GM19351 (cell line): ENCODE results near the gene OLFM4.

Experiments used
- ATAC-seq: cut with Tn5 transposase; IDR thresholded peaks from one replicate; pipeline ENCODE4 v1.9.1; 2021; ENCODE audit warnings: mild to moderate bottlenecking, moderate library complexity; ENCODE audit not compliant: unreplicated experiment

OLFM4 gene

GRCh38 chr13:53064731-53065130, 36.1 kb downstream of the OLFM4 start:
- ATAC-seq: no peak

GRCh38 chr13:53066411-53066810, 37.8 kb downstream of the OLFM4 start:
- no peak for ATAC-seq

GRCh38 chr13:53068585-53069520, 40.2 kb downstream of the OLFM4 start:
- ATAC-seq: no peak

DNA sequence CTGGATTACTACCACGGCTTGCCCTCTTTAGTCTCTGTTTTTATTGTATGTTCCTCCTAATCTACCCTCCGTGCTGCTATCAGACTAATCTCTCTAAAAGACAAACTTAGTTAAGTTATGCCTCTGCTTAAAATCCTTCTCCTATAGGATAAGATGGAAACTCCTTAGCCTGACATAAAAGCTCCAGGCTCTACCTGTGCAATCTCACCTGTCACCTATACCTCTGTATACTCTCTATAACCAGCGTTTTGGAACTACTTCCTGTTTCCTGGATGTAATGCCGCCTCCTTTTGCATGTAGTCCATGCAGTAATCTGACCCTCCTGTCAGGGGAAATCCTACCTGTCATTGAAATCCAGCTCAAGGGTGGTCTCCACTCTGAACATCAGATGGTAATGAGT, 41.2 kb downstream of the OLFM4 start:
- ATAC-seq: no peak

DNA sequence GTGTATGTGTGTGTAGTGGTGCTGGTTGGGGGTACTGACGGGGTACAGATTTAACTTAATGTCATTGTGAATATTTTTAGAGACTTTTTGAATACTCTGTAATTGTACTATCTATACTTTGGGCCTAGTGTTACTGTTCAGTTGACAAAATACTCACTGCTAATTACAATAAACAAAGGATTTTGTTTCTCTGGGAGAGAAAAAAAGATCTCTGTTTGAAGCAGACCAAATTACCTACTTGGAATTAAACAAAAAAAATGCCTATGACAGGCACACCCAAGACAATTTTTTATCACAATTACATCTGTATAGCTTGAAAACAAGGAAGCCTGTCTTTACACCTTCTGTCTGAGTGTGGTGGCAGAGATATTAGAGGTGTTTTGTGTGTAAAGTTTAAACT, 45.1 kb downstream of the OLFM4 start:
- no peak for ATAC-seq

DNA sequence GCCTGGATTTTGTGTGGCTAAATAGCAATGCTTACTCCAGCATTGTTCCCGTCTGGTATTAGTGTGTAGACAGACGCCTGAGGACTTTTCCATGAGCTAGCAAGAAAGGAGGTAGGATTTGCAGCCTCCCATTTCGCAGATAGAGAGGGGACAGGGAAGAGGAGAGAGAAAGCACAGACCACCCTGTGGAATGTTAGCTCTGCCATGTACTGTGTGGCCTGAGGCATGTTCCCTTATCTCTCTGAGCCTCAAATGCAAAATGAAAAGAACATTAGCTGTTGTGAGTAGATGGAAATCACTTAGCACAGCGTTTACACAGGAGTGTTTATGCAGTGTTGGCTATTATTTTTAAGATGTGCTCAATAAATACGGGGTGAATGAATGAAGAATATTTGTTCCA, 45.5 kb downstream of the OLFM4 start:
- no peak for ATAC-seq

- no peak for ATAC-seq
Observed at GRCh38 chr13:53075356-53076041, 46.9 kb downstream of the OLFM4 start.

- no peak for ATAC-seq
Observed at GRCh38 chr13:53079691-53080090, 51.1 kb downstream of the OLFM4 start.

DNA sequence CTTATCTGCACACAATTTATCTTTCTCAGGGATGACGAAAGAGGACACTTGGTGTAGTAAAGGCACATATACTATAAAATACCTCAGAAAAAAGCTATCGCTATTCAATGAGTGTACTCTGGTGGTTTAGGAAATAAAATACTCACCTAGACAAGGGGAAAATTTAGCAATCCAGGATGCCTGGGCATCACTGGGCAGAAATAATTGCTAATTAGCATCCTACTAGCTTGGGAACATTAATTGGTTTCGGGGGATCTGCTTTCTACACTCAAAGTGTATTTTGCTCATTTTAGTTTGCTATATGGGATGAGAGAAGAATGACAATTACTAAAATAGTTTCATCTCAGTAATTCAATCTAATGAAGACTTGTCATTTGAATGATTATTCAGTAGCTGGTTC, 60.3 kb downstream of the OLFM4 start:
- ATAC-seq: no peak

DNA sequence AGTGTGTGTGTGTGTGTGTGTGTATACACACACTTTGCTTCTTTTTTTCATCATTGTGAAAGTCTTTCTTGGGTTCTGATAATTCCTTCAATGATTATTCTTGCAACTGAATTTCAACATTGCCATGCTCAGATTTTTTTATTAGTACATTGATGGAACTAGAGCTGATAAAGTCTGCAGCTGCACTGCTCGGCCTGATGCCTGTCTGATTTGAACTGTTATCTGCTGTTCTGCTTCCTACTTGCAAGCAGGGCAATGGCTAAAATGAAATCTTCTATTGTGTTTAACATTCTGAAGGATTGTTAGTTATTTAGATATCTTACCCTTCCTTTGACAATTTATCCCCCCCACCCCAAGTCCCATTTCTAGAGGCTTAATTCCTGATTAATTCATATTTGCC, 61.3 kb downstream of the OLFM4 start:
- ATAC-seq: no peak

DNA sequence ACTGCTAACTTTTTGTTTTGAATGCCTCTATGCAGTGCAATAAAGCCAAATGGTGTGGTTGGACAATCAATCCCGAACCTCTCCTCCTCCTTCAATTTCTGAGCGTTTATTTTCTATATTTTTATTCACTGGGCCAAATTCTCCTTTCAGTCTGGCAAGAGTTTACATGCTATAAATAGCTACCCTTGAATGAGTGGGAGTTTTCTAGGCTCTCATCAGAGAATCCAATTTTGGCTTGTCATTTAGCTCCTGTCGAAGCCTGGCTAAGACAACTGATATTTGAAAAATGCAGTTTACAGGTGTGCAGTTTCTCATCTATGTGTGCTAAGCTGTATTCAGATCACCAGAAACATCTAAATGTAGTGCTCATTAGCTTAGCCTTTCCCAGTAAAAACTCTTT, 61.8 kb downstream of the OLFM4 start:
- ATAC-seq: no peak

DNA sequence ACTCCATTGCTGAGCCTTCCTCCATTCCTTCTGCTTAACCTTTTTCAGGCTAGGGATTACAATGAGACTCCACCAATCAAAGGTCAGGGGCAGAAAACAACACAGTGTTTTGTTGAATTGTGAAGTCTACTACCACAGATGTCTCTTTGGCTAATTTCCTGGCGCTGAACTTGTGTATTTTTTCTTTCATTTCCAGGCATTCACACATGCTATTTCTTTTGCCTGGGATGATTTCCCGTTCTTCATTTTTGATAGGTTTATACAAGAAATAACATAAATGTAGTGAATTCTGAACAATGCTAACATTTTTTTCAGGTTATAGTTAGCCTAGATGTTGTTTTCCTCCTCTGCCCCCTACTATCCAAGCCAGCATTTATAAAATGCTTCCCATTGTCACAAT, 64.3 kb downstream of the OLFM4 start:
- ATAC-seq: no peak

- no peak for ATAC-seq
Observed at GRCh38 chr13:53098455-53098854, 69.8 kb downstream of the OLFM4 start.

DNA sequence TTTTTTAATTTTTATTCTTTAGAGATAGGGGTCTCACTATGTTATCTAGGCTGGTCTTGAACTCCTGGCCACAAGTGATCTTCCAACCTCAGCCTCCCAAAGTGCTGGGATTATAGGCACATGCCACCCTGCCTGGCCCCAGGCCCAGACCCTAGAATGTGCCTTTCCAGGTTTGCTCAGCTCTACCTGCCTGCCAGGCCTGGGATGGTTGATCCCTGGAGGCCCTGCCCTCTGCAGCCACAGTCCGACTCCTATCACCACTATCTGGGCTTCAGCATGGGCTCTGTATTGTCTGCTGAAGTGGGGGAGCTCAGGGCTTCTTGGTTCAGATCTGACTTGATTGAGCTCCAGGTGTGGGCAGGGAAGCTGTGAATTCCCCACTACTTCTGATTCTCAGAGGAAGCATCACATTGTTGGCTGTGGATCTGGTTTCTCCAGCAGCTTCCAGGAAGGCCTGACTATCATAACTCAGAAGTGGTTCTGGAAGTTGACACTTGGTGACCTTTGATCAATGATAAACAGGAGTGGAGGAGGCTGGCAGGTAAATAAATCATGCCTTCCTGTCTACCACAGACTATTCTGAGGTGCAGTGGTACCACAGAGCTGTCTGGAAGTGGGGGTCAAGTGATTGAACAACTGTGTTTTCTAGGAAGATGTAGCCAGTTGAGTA, 71.9 kb downstream of the OLFM4 start:
- ATAC-seq: no peak
